ENCODE results near the gene RNF123.

RNF123 gene

GRCh38 chr3:49705390-49705960, 16.1 kb downstream of the RNF123 start:
- DNase-seq = no peak

- no peak for DNase-seq
Measured at GRCh38 chr3:49706456-49707112, 17.2 kb downstream of the RNF123 start.

DNA sequence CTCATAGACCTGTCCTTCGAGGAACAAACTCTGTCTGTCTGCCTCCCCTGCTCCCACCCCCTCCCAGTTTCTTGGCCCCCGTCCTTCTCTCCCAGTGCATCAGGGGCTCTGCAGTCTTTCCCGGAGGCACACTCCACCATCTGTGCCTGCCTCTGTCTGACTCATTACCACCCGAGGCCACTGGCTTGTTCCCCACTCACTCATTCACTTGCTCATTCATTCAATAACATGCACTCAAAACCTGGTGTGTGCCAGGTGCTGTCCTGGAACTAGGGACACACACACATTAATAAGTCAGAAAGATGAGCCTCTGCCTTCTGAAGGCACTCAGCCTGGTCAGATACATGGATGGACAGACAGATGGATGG, 17.7 kb downstream of the RNF123 start:
- DNase-seq = no peak

DNA sequence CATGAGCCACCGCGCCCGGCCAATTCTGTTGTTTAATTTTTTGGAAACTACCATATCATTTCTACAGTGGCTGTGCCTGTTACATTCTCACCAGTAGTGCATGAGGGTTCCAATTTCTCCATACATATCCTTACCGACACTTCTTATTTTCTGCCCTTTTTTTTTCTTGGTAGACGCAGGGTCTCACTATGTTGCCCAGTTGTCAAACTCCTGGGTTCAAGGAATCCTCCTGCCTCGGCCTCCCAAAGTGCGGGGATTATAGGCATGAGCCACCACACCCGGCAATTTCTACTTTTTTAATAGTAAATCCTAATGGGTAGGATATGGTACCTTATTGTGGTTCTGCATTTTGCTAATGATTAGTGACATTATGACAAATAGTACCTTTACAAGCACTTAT, 20.5 kb downstream of the RNF123 start:
- no peak for DNase-seq

- DNase-seq = no peak
Measured at GRCh38 chr3:49711489-49711888, 22.1 kb downstream of the RNF123 start.

DNA sequence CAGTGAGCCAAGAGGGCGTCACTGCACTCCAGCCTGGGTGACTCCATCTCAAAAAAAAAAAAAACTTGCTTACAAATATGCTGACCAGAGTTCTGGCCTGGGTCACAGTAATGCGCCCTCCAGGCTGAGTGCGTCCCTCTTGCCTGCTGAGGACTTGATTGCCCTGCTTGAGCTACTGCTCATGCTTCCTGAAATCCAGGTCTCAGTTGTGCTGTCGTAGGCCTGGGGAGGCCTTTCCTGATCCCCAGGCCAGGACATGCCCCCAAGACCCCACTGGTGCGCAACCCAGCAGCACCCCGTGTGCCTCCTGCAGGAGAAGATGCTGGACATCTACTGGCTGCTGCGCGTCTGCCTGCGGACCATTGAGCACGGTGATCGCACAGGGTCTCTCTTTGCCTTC, 22.8 kb downstream of the RNF123 start:
- DNase-seq = no peak

GRCh38 chr3:49712631-49713317, 23.4 kb downstream of the RNF123 start:
- DNase-seq = no peak

- DNase-seq = no peak
Measured at GRCh38 chr3:49713336-49714105, 24.2 kb downstream of the RNF123 start.

DNA sequence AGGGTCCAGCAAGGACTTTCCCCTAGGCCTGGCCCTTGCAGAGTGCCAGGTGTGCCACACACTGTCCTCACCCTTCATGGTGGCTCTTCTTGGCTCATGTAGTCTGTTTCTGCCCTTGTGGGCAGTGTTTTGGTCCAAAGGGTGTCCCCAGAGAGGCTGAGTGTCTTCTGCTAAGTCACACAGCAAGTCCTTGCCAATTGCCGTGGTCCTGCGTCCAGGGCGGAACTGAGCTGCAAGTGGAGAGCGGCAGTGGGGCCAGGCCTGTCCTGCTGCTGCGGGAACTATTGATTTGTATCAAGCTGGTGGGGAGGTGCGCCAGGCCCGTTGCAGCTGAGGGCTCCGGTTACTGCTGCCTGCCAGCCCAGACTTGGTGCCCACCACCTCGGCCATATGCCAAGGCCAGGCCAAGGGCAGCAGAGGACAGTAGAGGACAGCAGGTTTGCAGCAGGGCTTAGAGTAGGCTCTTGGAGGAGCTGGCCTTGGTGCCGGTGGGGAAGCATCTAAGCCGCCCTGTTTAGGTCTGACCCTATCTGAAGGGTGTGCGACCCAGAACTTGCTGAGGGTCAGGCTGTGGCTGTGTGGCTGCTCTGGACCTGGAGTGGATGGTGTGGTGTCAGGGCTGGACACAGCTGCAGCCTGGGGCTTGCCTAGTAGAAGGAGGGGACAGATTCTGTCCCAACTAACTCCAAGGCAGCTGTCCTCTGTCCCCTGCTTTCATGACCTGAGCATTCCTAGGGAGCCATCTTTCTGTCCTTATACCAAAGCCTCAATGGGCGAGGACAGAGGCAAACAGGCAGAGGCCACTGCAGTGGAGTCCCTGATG, 25.6 kb downstream of the RNF123 start:
- DNase-seq = no peak

GRCh38 chr3:49715611-49716121, 26.3 kb downstream of the RNF123 start:
- DNase-seq = no peak

- no peak for DNase-seq
Measured at GRCh38 chr3:49716169-49716568, 26.8 kb downstream of the RNF123 start.

DNA sequence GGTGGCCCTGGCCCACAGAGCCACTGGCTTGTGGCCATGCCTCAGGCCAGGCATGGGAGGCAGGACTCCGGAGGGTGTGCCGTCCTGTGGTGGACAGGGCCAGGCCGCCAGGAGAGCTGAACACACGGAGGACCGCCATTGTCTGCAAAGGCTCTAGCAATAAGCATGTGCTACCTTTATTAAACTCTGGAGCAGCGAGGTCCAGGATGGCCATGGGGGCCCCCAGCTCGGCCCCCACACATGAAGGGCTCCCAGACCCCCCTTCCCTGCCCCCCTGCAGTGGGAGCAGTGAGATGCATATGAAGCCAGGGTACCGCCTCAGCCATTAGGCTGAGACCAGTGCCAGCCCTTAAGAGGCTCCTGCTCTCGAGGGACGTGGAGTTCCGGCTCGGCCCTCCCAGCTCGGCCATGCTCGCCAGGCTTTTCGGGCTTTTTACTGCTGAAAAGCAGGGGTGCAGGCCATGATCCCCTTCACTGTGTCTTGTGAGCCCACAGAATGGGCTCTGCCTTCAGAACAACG, 27.4 kb downstream of the RNF123 start:
- no peak for DNase-seq

- DNase-seq = no peak
Measured at GRCh38 chr3:49717211-49717958, 28.0 kb downstream of the RNF123 start.

DNA sequence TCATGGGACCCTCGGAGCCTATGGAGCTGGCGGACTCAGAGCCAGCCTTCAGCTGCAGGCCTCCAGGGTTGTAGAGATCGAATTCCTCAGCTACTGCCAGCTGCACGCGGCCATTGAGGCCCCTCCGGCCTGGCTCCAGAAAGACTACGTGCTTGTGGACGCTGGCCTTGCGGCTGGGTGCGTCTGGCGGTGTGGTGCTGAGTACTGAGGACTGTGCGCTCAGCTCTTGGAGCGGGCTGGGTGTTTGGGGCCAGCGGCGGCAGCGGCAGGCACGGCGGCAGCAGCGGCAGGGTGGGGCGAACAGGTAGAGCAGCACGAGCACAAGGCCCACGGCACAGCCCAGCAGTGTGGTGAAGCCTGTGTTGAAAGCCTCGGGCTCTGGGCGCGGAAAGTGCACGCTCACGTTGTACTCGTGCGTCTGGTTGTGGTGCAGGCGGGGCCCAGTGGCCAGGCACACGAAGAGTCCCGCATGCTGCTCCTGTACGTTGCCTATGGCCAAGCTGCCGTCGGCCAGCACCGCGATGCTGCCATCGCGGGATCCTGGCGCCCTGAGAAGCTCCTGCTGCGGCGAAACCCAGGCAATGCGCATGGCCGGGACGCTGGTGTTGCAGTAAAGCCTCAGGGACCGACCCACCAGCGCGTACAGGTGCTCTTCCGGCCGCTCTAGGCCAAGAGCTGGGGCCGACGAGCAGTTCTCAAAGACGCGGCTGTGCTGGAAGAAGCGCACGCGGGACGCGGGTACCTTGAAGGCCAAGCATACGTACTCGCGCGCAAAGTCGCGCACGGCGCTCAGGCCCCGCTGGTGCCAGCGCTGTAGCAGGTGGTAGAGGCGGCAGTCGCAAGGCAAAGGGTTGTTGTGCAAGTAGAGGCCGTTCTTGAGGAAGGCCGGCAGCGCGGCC, 28.9 kb downstream of the RNF123 start:
- no peak for DNase-seq

GRCh38 chr3:49718858-49719213, 29.5 kb downstream of the RNF123 start:
- DNase-seq = peak; percentile 17

DNA sequence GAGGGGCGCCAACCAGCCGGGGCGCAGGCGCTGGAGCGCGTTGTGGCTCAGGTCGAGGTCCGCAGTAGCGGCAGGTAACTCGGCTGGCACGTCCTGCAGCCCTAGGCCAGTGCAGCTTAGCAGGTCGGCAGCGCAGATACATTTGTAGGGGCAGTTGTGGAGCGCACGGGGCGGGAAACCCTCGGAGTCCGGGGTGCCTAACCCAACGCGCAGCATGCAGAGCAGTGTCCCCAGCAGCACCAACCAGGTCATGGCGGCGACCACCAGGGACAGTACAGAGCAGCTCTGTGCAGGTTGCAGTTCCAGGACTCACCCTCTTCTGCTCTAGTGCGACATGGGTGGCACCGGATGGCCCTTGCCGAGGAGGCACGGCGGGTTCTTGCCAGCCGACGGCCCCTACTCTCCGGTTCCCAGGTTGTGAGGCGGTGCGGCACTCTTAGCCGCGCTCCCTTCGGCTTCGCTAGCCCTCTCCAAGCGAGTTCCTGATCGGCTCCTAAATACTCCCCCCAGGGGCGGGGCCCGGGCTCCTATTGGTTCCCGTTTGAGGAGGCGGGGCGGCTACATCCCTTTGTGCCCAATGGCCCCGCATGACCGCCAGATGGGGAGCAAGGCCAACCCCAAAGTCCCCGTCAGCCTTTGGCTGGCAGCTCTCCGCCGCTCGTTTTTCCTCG, 30.0 kb downstream of the RNF123 start, which contains the start of gene AMIGO3:
AMIGO3 (minus strand) TSS at position 471 of the 671 bp plus-strand sequence; CDS start at position 252, 219 bp downstream.
- DNase-seq = peak; percentile 91

DNA sequence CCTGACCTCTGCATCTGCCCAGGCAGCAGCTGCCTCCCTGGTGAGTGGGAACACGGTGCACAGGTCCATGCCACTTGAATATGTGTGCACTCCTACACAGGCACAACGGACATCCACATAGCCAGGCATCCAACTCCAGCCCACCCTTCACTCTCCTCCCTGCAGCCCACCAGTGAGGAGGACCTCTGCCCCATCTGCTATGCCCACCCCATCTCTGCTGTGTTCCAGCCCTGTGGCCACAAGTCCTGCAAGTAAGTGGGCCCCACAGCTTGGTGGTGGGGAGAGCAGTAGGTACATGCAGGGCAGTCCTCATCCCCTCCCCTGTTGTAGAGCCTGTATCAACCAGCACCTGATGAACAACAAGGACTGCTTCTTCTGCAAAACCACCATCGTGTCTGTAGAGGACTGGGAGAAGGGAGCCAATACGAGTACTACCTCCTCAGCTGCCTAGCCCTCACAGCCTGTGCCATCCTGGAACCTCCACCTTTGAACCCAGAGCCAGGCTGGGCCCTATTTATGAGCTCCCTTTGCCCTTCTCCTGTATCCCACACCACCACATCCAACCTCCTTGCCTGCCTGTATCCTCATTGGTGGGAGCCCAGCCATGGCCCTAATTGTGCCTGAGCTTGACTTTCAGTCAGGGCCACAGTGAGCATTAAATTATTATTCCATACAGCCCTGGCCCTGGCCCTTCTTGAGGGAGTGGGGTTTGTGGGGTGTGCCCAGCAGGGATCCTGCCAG, 31.7 kb downstream of the RNF123 start:
- no peak for DNase-seq

- DNase-seq = no peak
Measured at GRCh38 chr3:49721596-49721895, 32.2 kb downstream of the RNF123 start.

Data from activated CD4-positive, alpha-beta T cell treated with anti-CD3 and anti-CD28 coated beads, Interleukin-2, amount 50 U/mL, for 1 hour (primary cell).